Parathyroid adenoma (tissue), 2 donors: Measurements from ENCODE around the gene ITIH4.

Experiments used
- H2AFZ ChIP-seq: fragments of 300-600 bp; sonication (generic); one replicate; pipeline ENCODE4 v1.7.0; 2017; ENCODE audit warnings: antibody characterized with exemption, mild to moderate bottlenecking
- H3K27ac ChIP-seq: fragments of 300-600 bp; sonication (generic); one replicate; pipeline ENCODE4 v1.7.0; 2017
- H3K27me3 ChIP-seq: fragments of 300-600 bp; sonication (generic); one replicate; pipeline ENCODE4 v1.7.0; 2017; ENCODE audit warnings: low read length; ENCODE audit not compliant: control insufficient read depth, insufficient read depth
- H3K36me3 ChIP-seq: fragments of 300-600 bp; sonication (generic); one replicate; pipeline ENCODE4 v1.7.0; 2017; ENCODE audit warnings: low read length; ENCODE audit not compliant: control insufficient read depth, insufficient read depth
- H3K4me1 ChIP-seq: fragments of 300-600 bp; sonication (generic); one replicate; pipeline ENCODE4 v1.7.0; 2017; ENCODE audit warnings: control low read depth
- H3K4me2 ChIP-seq: fragments of 300-600 bp; sonication (generic); one replicate; pipeline ENCODE4 v1.7.0; 2017; ENCODE audit warnings: low read length
- H3K4me3 ChIP-seq: fragments of 300-600 bp; sonication (generic); one replicate; pipeline ENCODE4 v1.7.0; 2017; ENCODE audit warnings: low read depth, low read length
- H3K79me2 ChIP-seq: fragments of 300-600 bp; sonication (generic); one replicate; pipeline ENCODE4 v1.7.0; 2017; ENCODE audit warnings: control low read depth
- H3K9ac ChIP-seq: fragments of 300-600 bp; sonication (generic); one replicate; pipeline ENCODE4 v1.7.0; 2017; ENCODE audit warnings: mild to moderate bottlenecking
- H3K9me3 ChIP-seq: fragments of 300-600 bp; sonication (generic); one replicate; pipeline ENCODE4 v1.7.0; 2017; ENCODE audit warnings: low read length; ENCODE audit not compliant: control insufficient read depth
- TF ChIP-seq, protein P1 (sequence below): fragments of 300-600 bp; sonication (generic); IDR thresholded peaks from one replicate; pipeline ENCODE4 v1.7.0; 2017; ENCODE audit warnings: antibody characterized with exemption, mild to moderate bottlenecking
- donor health status: primary hyperparathyroidism.

ITIH4 gene

DNA sequence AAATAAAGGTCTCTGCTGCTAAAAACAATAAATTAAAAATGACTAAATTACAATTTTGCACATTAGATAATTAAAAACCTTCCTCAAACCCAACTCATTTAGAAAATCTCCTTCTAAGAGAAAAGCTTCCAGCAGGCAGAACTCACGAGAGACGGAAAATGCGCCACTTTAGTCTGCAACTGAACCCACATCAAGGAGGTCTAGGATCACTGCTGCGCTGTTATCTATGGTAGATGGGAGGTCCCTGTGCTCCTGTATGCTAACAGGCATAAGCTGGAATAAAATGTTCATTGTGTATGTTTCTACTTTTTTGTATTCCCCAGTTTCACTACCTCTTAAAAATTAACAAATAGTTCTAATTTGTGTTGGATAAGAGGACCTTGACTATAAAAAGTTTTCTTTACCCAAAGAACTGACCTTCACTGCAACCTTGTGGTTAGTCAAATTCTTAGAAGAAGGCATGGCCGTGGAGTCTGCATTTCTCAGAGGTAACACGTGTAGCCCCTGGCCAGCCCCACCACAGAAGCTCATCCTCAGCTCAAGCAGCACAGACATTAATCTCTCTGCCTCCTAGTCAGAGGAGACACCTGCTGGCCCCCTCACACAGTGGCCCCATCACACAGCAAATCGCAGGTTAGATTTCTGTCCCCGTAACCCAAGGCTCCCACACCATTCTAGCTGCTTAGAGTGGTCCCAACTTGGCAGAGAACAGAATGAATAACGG is 44.6 kb upstream of the ITIH4 start:
- H3K27ac ChIP-seq = no peak overlapping the region
- H3K79me2 ChIP-seq = peaks cover 16% of the 10 kb centered on the region
- H3K27me3 ChIP-seq = no peaks in the 10 kb centered on the region
- H3K9me3 ChIP-seq = no peaks in the 10 kb centered on the region
- H2AFZ ChIP-seq = no peak overlapping the region
- no peak overlapping the region for H3K4me3 ChIP-seq
- no peak overlapping the region for H3K4me2 ChIP-seq
- no peak overlapping the region for H3K9ac ChIP-seq
- TF ChIP-seq, protein P1, sequence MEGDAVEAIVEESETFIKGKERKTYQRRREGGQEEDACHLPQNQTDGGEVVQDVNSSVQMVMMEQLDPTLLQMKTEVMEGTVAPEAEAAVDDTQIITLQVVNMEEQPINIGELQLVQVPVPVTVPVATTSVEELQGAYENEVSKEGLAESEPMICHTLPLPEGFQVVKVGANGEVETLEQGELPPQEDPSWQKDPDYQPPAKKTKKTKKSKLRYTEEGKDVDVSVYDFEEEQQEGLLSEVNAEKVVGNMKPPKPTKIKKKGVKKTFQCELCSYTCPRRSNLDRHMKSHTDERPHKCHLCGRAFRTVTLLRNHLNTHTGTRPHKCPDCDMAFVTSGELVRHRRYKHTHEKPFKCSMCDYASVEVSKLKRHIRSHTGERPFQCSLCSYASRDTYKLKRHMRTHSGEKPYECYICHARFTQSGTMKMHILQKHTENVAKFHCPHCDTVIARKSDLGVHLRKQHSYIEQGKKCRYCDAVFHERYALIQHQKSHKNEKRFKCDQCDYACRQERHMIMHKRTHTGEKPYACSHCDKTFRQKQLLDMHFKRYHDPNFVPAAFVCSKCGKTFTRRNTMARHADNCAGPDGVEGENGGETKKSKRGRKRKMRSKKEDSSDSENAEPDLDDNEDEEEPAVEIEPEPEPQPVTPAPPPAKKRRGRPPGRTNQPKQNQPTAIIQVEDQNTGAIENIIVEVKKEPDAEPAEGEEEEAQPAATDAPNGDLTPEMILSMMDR = no peak
- H3K36me3 ChIP-seq = no peaks in the 10 kb centered on the region
- no peaks in the 10 kb centered on the region for H3K4me1 ChIP-seq

DNA sequence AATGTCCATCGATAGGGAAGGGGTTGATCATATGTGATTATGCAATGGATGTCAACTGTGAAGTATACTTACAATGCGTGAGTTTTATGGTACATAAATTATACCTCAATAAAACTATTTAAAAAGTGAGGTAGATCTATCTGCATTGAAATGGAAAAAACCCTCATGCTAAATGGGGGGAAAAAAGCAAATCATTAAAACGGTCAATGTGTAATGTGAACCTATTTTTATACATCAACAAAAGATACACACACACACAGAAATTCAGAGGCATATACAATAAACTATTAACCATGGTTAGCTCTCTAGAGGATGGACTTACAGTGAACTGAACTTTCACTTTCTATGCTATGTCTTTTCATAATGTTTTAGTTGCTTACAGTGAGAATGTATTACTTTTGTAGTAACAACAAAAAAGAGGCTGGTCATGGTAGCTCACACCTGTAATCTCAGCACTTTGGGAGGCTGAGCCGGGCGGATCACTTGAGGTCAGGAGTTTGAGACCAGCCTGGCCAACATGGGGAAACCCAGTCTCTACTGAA is 43.8 kb upstream of the ITIH4 start:
- TF ChIP-seq, protein P1 = no peak
- Histone ChIP-seq H3K4me1 (no peaks in the 10 kb centered on the region), H3K4me3 (no peak overlapping the region), H3K9me3 (no peaks in the 10 kb centered on the region), H3K9ac (no peak overlapping the region), H3K4me2 (no peak overlapping the region), H3K36me3 (no peaks in the 10 kb centered on the region), H3K79me2 (peaks cover 13% of the 10 kb centered on the region), H3K27me3 (no peaks in the 10 kb centered on the region), H3K27ac (no peak overlapping the region), H2AFZ (no peak overlapping the region)

DNA sequence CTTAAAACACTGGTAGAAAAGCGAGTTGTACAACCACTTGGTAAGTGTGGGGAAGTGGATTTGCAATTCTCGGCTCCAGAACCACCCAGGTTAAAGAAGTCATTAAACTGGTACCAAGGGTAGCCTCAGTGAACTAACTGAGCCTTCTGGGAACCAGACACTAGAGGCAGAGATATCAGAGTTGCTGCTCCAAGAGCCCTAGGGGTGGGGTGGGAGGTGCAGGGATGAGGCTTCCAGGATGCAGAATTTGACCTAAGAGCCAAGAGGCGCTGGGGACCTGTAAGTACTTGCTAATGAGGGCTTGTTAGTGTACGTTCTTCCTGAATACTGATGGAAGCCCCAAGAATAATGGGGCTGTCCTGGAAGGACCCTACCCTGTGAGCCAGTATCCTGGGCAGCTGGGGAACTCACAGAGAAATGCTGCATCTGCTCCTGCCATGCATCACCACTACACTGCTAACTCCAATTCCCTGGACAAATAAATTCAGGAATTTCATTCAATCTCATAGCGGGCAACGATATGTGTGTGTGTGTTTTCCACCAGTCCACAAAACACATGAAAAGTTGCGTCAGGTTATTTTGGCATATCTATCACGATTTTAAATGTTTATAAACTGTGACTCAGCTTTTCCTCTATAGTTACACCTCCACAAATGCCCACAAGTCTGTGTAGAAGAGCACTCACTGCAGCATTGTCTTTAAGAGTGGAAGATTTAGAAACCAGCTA is 43.1 kb upstream of the ITIH4 start:
- Histone ChIP-seq H3K4me2 (no peak overlapping the region), H3K27ac (no peak overlapping the region), H3K36me3 (no peaks in the 10 kb centered on the region), H3K79me2 (peaks cover 11% of the 10 kb centered on the region), H3K27me3 (no peaks in the 10 kb centered on the region), H3K9me3 (no peaks in the 10 kb centered on the region), H3K4me1 (no peaks in the 10 kb centered on the region), H3K9ac (no peak overlapping the region), H2AFZ (no peak overlapping the region), H3K4me3 (no peak overlapping the region)
- TF ChIP-seq, protein P1 = no peak

DNA sequence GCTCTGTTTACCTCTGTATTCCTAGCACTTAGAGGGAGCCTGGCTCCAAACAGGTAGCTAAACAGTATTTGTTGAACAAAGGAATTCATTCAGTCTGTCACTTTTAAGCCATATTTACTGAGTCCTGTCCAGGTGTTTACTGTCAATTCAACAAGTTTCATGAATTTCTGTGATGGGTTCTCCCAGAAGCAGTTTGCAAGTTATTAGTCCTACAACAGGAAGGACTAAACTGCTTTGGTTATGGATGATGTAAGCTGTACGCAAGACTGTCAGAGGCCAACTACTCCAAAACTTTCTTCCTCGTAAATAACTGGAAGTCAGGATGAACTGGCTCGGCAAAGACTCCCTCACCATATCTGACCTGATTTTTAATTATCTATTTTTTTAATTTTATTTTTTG is 41.8 kb upstream of the ITIH4 start:
- Histone ChIP-seq H3K4me1 (no peaks in the 10 kb centered on the region), H3K9ac (no peak overlapping the region), H3K27me3 (no peaks in the 10 kb centered on the region), H3K4me2 (no peak overlapping the region), H3K27ac (no peak overlapping the region), H3K79me2 (peaks cover 5% of the 10 kb centered on the region), H3K36me3 (no peaks in the 10 kb centered on the region), H2AFZ (no peak overlapping the region), H3K9me3 (no peaks in the 10 kb centered on the region), H3K4me3 (no peak overlapping the region)
- TF ChIP-seq, protein P1 = no peak
